ENCODE data around the gene HAL. TPM values are rescaled to one million over a fixed set of nuclear protein-coding genes. Genes with fewer than 3 reads are reported as not detected.

Gene HAL
- total RNA-seq, 1 donor from 2014 or later = 0.74 TPM

DNA sequence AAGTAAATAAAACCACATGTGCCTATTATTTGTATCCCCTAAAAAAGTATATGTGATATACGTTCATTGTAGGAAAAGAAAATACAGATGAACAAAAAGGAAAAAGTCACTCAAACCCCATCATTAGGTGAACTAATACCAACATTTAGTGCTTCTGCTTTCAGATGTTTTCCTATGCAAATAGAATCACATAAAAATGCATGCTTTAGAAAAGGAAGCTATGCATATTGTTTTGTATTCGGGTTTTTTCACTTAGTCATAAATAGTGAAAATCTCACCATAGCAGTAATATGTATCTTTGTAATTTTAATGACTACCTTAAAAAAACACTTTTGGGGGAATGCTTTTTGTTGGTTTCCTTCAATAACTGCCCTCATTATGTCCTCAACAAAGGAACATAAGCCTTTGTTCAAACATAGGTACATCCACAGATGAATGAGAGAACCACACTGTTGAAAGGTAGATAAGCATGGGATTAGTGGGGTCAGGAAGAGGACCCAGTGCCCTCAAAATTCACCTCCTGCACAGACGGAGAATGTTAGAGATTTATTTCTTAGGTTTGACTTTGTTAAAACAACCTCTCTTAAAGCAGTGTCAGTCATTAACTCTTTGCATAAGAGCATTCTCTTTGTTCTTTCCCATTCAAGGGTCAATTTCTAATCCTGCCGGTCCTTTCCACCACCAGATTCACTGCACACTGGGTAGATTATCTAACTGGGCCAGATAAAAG lies 46.5 kb downstream of the HAL start:
- no peaks in the 10 kb centered on the region for H3K4me1 ChIP-seq
- intact Hi-C loops (cut with DNase I) = no loop called here
- H3K27ac ChIP-seq = no peak overlapping the region
- no peaks in the 10 kb centered on the region for H3K9me3 ChIP-seq
- H3K27me3 ChIP-seq = no peaks in the 10 kb centered on the region
- TF ChIP-seq POLR2A (IDR thresholded peaks at IDR 0.05) = no peak
- TF ChIP-seq, protein P1, sequence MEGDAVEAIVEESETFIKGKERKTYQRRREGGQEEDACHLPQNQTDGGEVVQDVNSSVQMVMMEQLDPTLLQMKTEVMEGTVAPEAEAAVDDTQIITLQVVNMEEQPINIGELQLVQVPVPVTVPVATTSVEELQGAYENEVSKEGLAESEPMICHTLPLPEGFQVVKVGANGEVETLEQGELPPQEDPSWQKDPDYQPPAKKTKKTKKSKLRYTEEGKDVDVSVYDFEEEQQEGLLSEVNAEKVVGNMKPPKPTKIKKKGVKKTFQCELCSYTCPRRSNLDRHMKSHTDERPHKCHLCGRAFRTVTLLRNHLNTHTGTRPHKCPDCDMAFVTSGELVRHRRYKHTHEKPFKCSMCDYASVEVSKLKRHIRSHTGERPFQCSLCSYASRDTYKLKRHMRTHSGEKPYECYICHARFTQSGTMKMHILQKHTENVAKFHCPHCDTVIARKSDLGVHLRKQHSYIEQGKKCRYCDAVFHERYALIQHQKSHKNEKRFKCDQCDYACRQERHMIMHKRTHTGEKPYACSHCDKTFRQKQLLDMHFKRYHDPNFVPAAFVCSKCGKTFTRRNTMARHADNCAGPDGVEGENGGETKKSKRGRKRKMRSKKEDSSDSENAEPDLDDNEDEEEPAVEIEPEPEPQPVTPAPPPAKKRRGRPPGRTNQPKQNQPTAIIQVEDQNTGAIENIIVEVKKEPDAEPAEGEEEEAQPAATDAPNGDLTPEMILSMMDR (IDR thresholded peaks at IDR 0.05) = no peak
- no peak for TF ChIP-seq POLR2AphosphoS5 (IDR thresholded peaks at IDR 0.05; ENCODE audit: insufficient read depth in 1 of 2, low read depth in 1 of 2)
- no peak overlapping the region for H3K4me3 ChIP-seq
- no peak for DNase-seq (ENCODE audit: extremely low spot score in 2 of 2)
- no peaks in the 10 kb centered on the region for H3K36me3 ChIP-seq

DNA sequence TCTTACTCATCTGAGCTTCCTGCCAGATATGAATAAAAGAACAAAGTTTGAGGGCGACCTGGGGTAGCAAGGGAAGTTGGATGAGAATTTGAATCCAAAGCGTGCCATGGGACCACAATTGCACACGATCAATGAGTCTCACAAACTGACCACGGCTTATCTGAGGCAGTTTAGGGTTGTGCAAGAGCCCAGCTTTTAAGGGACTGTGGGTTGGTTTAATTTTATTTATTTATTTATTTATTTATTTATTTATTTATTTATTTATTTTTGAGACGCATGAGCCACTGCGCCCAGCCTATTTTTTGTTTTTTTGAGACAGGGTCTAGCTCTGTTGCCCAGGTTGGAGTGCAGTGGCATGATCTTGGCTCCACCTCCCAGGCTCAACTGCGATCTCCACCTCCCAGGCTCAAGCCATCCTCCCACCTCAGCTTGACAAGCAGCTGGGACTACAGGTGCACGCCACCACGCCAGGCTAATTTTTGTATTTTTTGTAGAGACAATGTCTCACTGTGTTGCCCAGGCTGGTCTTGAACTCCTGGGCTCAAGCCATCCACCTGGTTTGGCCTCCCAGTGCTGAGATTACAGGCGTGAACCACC lies 51.9 kb downstream of the HAL start:
- Histone ChIP-seq H3K9me3 (no peaks in the 10 kb centered on the region), H3K4me1 (peaks cover 6% of the 10 kb centered on the region), H3K27ac (no peak overlapping the region), H3K36me3 (no peaks in the 10 kb centered on the region), H3K27me3 (no peaks in the 10 kb centered on the region), H3K4me3 (peak overlapping the region in 1 of 2 donors; percentile 86)
- intact Hi-C loops (cut with DNase I) = no loop called here
- no peak for DNase-seq (ENCODE audit: extremely low spot score in 2 of 2)
- TF ChIP-seq, protein P1 (IDR thresholded peaks at IDR 0.05) = no peak
- no peak for TF ChIP-seq POLR2AphosphoS5 (IDR thresholded peaks at IDR 0.05; ENCODE audit: insufficient read depth in 1 of 2, low read depth in 1 of 2)
- TF ChIP-seq POLR2A (IDR thresholded peaks at IDR 0.05) = no peak

DNA sequence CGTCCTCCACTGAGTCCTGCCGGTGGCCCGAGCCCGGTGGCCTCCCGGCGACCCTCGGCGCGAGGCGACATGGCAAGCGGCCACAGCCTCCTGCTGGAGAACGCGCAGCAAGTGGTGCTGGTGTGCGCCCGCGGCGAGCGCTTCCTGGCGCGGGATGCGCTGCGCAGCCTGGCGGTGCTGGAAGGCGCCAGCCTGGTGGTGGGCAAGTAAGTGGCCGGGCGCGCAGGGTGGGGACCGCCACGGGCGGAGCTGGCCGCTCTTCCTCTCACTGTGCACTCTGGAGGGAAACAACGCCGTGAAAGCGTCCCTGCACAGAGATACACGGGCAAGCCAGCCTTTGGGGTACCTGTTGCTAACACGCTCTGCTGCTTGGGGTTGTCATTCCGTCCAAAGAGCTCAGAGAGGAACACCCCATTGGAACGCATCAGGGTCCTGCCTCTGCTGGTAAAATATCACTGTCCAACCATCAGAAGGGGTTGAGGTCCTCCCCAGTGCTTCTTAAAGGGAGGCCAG lies 52.8 kb downstream of the HAL start, which contains the start of gene AMDHD1:
TSS of gene AMDHD1 (plus strand) at position 2 of the 513 bp plus-strand sequence. CDS start at position 70, 68 bp downstream.
- Histone ChIP-seq H3K4me3 (peak within 1 kb of the TSS; percentile 83 to 86), H3K27ac (peak within 1 kb of the TSS; percentile 84), H3K36me3 (no peaks in the 10 kb centered on the region), H3K27me3 (no peaks in the 10 kb centered on the region), H3K9me3 (no peaks in the 10 kb centered on the region), H3K4me1 (peaks cover 6% of the 10 kb centered on the region)
- TF ChIP-seq, protein P1 (IDR thresholded peaks at IDR 0.05) = peak in 1 of 3 experiments; percentile 28
- no peak for TF ChIP-seq POLR2A (IDR thresholded peaks at IDR 0.05)
- no peak for DNase-seq (ENCODE audit: extremely low spot score in 2 of 2)
- intact Hi-C loops (cut with DNase I) = no loop called here

DNA sequence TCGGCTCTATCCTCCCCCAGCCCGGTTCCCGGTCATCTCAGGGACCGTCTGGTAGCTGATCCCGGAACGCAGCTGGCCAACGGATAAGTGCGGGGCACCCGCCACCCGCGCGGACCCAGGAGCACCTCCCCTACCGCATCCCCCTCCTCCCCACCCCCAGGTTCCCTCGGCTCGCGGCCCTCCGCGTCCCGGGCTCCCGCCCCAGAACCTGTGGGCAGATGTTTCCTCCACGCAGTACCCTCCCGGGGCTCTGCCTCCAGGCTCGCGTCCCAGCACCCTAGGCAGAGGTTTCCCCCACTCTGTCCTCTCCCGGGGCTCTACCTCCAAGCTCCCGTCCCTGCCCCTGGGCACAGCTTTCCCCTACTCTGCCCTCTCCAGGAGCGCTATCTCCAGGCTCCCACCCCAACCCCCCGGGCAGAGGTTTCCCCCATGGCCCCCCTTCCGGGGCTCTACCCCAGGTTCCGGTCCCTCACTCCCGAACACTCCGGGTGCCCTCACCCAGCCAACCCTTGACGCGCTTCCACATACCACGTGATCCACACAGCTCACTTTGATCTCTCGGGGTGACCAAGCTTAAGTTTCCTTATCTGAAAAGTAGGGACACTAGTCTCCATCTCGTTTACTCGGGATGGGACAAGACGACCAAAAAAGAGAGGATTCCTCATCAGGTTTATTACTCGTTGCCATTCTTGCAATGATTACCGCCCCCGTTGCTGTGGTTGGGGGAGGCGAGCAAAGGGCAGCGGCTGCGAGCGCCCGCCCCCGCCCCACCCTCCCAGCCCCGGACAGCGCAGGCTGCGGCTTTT lies 53.4 kb downstream of the HAL start, which contains the start of gene CCDC38:
TSS of gene CCDC38 (minus strand) at position 91 of the 806 bp plus-strand sequence. CDS start 6,105 bp downstream, outside the sequence.
- Histone ChIP-seq H3K36me3 (no peaks in the 10 kb centered on the region), H3K9me3 (no peaks in the 10 kb centered on the region), H3K4me3 (peak within 1 kb of the TSS; percentile 83 to 86), H3K4me1 (peaks cover 6% of the 10 kb centered on the region), H3K27me3 (no peaks in the 10 kb centered on the region), H3K27ac (peak within 1 kb of the TSS; percentile 84)
- intact Hi-C loops (cut with DNase I) = no loop called here
- no peak for DNase-seq (ENCODE audit: extremely low spot score in 2 of 2)
- TF ChIP-seq POLR2A (IDR thresholded peaks at IDR 0.05) (no peak), POLR2AphosphoS5 (IDR thresholded peaks at IDR 0.05; ENCODE audit: insufficient read depth in 1 of 2, low read depth in 1 of 2) (peak in 1 of 2 donors; percentile 43)
- TF ChIP-seq, protein P1 (IDR thresholded peaks at IDR 0.05) = no peak

Data from vagina (tissue), 2 donors.